GM12865 (cell line): Measurements from ENCODE around the gene ETS1.

ENCODE experiments used
- DNase-seq: peaks from one replicate; pipeline ENCODE4 v3.0.0; 2010; ENCODE audit warnings: low read depth
- H3K4me3 ChIP-seq: 2 replicates; pipeline ENCODE4 v1.5.1; 2011; ENCODE audit warnings: mild to moderate bottlenecking, low read depth, low read length, control low read depth
- TF ChIP-seq, protein P1 (sequence below): IDR thresholded peaks from 2 replicates; pipeline ENCODE4 v1.5.1; 2011; ENCODE audit warnings: low read length, control low read depth, low read depth, inconsistent platforms; ENCODE audit not compliant: insufficient read depth; ENCODE audit errors: missing control alignments

Gene ETS1

DNA sequence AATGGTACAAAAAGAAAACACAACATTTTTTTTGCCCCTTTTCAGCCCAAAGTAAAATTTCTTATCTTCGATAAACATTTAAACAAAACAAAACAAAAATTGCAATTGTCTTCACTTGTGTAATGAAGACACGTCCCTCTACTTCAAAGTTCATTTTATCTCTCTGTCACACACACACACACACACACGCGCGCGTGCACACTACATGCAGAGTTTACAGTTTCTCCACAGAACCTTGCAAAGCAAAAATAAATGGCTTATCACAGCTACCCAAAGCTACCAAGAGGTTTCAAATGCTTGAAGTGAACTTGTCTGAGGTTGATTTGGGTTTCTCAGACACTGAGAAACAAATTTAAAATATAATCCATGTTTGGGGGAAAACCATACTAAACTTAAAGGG lies 72.3 kb downstream of the ETS1 start:
- TF ChIP-seq, protein P1, sequence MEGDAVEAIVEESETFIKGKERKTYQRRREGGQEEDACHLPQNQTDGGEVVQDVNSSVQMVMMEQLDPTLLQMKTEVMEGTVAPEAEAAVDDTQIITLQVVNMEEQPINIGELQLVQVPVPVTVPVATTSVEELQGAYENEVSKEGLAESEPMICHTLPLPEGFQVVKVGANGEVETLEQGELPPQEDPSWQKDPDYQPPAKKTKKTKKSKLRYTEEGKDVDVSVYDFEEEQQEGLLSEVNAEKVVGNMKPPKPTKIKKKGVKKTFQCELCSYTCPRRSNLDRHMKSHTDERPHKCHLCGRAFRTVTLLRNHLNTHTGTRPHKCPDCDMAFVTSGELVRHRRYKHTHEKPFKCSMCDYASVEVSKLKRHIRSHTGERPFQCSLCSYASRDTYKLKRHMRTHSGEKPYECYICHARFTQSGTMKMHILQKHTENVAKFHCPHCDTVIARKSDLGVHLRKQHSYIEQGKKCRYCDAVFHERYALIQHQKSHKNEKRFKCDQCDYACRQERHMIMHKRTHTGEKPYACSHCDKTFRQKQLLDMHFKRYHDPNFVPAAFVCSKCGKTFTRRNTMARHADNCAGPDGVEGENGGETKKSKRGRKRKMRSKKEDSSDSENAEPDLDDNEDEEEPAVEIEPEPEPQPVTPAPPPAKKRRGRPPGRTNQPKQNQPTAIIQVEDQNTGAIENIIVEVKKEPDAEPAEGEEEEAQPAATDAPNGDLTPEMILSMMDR = no peak
- H3K4me3 ChIP-seq = peak overlapping the region; percentile 93
- DNase-seq = no peak

DNA sequence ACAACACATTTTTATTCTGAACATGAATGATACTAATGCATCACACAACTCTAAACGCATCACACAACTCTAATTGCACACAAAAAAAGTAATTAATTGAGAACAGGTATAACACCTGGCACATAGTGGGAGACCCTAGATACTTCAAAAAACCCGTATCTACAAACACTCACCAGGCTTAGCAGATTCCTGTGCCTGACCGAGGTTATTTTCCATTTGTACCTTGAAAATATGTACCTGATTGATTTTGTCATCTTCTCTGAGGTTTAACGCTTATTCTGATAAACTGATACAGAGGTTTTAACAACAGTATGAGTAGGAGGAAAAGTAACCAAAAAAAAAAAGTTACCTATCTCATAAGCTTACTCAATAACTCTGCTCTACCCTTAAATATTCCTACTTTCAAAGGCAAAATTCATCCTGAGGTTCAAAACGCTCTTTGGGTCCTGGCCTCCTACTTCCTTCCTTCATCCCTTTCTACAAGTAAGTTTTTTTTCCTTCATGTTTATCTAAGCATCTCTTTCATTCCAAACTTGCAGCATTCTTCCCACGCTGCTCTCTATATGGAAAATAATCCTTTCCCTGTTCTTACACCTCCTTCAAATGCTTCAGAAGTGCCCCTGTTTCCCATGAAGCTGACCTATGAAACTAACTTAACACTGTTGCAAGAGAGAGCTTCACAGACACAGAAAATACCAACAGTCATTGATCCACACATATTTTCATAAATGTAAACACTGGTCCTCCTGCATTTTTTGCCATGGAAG lies 73.3 kb downstream of the ETS1 start:
- no peak overlapping the region for H3K4me3 ChIP-seq
- TF ChIP-seq, protein P1 = no peak
- DNase-seq = no peak

DNA sequence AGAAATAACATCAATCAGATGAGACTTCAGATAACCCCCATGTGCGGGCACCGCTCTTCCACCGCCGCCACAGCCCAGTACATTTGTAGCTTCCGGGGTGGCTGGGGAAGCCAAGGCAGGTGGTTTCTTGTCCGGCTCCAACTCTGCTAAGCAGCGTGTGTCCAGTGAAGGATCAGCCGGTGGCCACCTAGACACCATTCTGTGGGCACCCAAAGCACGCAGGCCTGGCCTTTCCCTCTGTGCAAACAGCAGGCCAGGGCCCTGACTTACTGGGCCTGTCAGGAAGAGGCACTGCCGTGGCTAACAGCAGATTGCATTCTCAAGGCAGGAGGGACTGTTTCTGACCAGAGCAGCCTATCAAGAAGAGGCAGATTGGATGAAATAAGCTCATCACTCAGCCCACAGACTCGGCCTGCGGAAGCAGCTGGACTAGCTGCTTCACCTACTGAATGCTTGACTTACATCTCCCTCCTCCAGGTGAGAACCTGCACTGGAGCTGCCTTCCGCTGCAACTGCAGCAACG lies 74.8 kb downstream of the ETS1 start:
- DNase-seq = no peak
- TF ChIP-seq, protein P1 = no peak
- H3K4me3 ChIP-seq = no peak overlapping the region

DNA sequence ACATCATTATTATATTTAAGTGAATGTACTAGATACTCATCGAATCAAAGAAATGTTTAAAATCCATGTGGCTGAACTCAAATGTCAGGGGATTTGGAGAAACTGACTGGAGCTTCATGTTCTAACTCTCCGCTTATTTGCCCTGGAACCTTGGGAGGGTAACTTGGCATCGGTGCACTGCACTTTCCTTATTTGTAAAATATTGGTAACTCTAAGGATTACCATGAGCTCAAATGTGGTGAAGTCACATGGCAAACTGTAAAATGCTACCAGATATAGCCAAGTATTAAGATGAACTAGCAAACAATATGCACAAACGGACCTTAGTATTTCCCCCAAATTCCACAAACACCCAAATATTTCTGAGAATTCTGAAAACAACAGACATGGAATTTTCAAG lies 75.6 kb downstream of the ETS1 start:
- no peak for DNase-seq
- TF ChIP-seq, protein P1 = no peak
- H3K4me3 ChIP-seq = no peak overlapping the region

DNA sequence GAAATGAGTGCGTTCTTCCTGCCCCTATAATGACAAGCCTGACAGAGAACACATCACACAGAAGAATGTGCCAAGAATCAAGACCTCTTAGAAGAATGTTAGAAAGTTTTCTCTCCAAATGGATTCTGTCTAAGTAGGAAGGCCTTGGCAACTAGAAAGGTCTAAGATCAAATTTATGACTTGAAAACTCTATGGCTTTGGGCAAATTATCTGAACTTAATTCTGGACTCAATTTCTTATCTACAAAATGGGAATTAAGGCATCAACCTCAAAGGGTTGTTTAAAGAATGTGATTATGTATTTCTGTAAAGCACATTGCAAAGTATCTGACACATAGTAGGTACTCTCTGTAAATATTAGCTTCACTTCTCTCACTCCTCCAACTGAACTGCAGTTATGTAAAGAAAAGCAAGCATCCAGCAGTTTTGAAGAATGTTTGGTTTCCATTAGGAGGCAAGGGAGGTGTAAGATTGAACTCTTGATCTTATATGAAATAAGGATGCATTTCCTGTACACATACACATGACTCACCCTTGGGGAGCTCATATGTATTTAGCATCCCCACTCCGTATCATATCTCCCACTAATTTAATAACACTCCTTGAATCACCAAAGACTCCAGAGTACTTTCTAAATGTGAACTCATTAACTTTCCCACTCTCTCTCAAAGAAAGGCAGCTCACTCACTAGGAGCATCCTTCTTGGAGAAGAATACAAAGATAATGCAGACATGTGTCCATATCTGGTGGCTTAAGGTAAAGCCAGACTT lies 77.6 kb downstream of the ETS1 start:
- TF ChIP-seq, protein P1 = no peak
- H3K4me3 ChIP-seq = no peak overlapping the region
- DNase-seq = no peak

DNA sequence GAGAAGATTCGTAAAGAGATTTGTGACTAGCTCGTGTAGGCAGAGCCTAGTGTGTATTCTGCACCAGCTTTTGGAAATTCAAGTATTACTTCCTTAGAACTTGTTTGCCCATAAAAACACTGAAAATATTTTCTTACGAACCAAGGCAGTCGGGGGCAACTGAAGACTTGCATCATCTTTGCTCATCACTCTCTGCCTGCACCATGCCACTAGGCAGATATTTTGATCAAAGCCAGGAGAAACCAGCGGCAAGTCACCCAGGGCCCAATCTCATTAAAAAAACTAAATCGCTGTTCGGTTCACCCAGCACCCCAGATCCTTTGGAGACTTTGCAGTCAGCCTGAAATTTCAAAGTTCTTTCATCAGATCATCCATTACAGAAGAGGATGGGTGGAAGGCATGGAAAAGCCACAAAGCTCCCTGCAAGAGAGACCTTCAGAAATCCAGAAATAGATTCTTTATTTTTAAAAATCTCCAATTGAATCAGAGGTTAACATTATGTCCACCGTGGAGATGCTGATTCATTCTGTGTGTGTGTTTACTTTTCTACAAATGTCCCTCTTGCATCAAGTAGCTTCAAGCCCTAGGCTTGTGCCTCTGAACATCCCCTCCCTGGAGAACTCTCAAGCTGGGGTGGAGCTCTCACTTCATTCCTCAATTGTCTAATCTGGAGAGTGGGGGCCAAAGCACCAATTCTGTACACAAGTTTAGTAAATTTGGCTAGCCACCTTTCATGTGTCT lies 78.4 kb downstream of the ETS1 start:
- H3K4me3 ChIP-seq = no peak overlapping the region
- TF ChIP-seq, protein P1 = no peak
- no peak for DNase-seq
